Measurements from ENCODE around the gene CD3E. TPM values are rescaled to one million over a fixed set of nuclear protein-coding genes. Genes with fewer than 3 reads are reported as not detected.

The CD3E gene
- polyA plus RNA-seq, 1 experiment: not detected

GRCh38 chr11:118272001-118272400 is 32.5 kb upstream of the CD3E start:
- Histone ChIP-seq H3K4me3 (ENCODE audit: low read depth, low read length) (no peak overlapping the region), H3K27me3 (ENCODE audit: control insufficient read depth, insufficient read depth, low read length) (peaks cover 6% of the 10 kb centered on the region), H3K9me3 (ENCODE audit: control insufficient read depth, insufficient read depth, low read length) (no peaks in the 10 kb centered on the region), H3K27ac (ENCODE audit: low read depth, low read length) (no peak overlapping the region)
- DNase-seq (ENCODE audit: low read depth, low spot score): no peak
- POLR2A ChIA-PET: no interaction called here
- CTCF ChIA-PET: no interaction called here
- TF ChIP-seq CTCF (IDR thresholded peaks at IDR 0.05; ENCODE audit: low read depth, low read length): no peak

GRCh38 chr11:118274186-118274585 is 30.3 kb upstream of the CD3E start:
- CTCF ChIA-PET: no interaction called here
- H3K9me3 ChIP-seq (ENCODE audit: control insufficient read depth, insufficient read depth, low read length): no peaks in the 10 kb centered on the region

GRCh38 chr11:118275176-118275575 is 29.4 kb upstream of the CD3E start:
- POLR2A ChIA-PET: no interaction called here
- H3K4me3 ChIP-seq (ENCODE audit: low read depth, low read length): no peak overlapping the region
- no peak overlapping the region for H3K27ac ChIP-seq (ENCODE audit: low read depth, low read length)
- CTCF ChIA-PET: no interaction called here
- no peaks in the 10 kb centered on the region for H3K27me3 ChIP-seq (ENCODE audit: control insufficient read depth, insufficient read depth, low read length)
- H3K9me3 ChIP-seq (ENCODE audit: control insufficient read depth, insufficient read depth, low read length): no peaks in the 10 kb centered on the region
- TF ChIP-seq CTCF (IDR thresholded peaks at IDR 0.05; ENCODE audit: low read depth, low read length): no peak
- DNase-seq (ENCODE audit: low read depth, low spot score): no peak

More at GRCh38 chr11:118274186-118274585, 30.3 kb upstream of the CD3E start:
- TF ChIP-seq CTCF (IDR thresholded peaks at IDR 0.05; ENCODE audit: low read depth, low read length): no peak
- DNase-seq (ENCODE audit: low read depth, low spot score): no peak
- POLR2A ChIA-PET: no interaction called here
- no peaks in the 10 kb centered on the region for H3K27me3 ChIP-seq (ENCODE audit: control insufficient read depth, insufficient read depth, low read length)
- H3K27ac ChIP-seq (ENCODE audit: low read depth, low read length): no peak overlapping the region
- H3K4me3 ChIP-seq (ENCODE audit: low read depth, low read length): no peak overlapping the region

- no peaks in the 10 kb centered on the region for H3K27me3 ChIP-seq (ENCODE audit: control insufficient read depth, insufficient read depth, low read length)
- DNase-seq (ENCODE audit: low read depth, low spot score): no peak
- no peak for TF ChIP-seq CTCF (IDR thresholded peaks at IDR 0.05; ENCODE audit: low read depth, low read length)
- no peak overlapping the region for H3K4me3 ChIP-seq (ENCODE audit: low read depth, low read length)
- H3K27ac ChIP-seq (ENCODE audit: low read depth, low read length): no peak overlapping the region
- no peaks in the 10 kb centered on the region for H3K9me3 ChIP-seq (ENCODE audit: control insufficient read depth, insufficient read depth, low read length)
- CTCF ChIA-PET: no interaction called here
- POLR2A ChIA-PET: no interaction called here
Measured at GRCh38 chr11:118276422-118276821, 28.1 kb upstream of the CD3E start.

- Histone ChIP-seq H3K4me3 (ENCODE audit: low read depth, low read length) (no peak overlapping the region), H3K9me3 (ENCODE audit: control insufficient read depth, insufficient read depth, low read length) (no peaks in the 10 kb centered on the region), H3K27me3 (ENCODE audit: control insufficient read depth, insufficient read depth, low read length) (no peaks in the 10 kb centered on the region), H3K27ac (ENCODE audit: low read depth, low read length) (no peak overlapping the region)
- ChIA-PET POLR2A (no interaction called here), CTCF (no interaction called here)
- no peak for DNase-seq (ENCODE audit: low read depth, low spot score)
- no peak for TF ChIP-seq CTCF (IDR thresholded peaks at IDR 0.05; ENCODE audit: low read depth, low read length)
Measured at GRCh38 chr11:118277312-118277711, 27.2 kb upstream of the CD3E start.

All from AG04450 (cell line).